Endothelial cell of umbilical vein (primary cell): ENCODE measurements around the gene IRF2BP2. TPM values are rescaled to one million over a fixed set of nuclear protein-coding genes. Genes with fewer than 3 reads are reported as not detected.

Experiments
- BruUV-seq: library from RNA; stranded (reverse); fragments of 400-500 nt; replicated peaks from 2 replicates; lab custom pipeline; 2021; lab: Mats Ljungman, UMichigan
- CTCF ChIA-PET: fragments of 300-600, 350-600 bp; sonication (Branson Sonifier 250); formaldehyde crosslinking; loops from one replicate; lab custom pipeline; 2021; ENCODE audit warnings: antibody characterized with exemption, inconsistent platforms; lab: Charles Lee
- POLR2A ChIA-PET: fragments of 300-600, 350-600 bp; sonication (Branson Sonifier 250); formaldehyde crosslinking; loops from one replicate; lab custom pipeline; 2021; ENCODE audit warnings: antibody characterized with exemption, inconsistent platforms; lab: Charles Lee
- DNase-seq: peaks from one replicate; pipeline ENCODE4 v3.0.0-alpha.2; 2011; ENCODE audit warnings: low read depth, low spot score
- FAIRE-seq: peaks from 2 replicates; lab custom pipeline; 2011; peaks lifted over from hg19 to GRCh38; lab: Jason Lieb, UNC
- H2AFZ ChIP-seq: 2 replicates; pipeline ENCODE4 v1.6.0; 2012; ENCODE audit warnings: low read depth, low read length, control low read depth, inconsistent platforms
- H3K27ac ChIP-seq: 2 replicates; pipeline ENCODE4 v1.5.1; 2011; ENCODE audit warnings: low read depth, mild to moderate bottlenecking, control low read depth, low read length, moderate library complexity; ENCODE audit not compliant: insufficient read depth
- H3K27me3 ChIP-seq, 2 experiments: 2 replicates each; pipeline versions ENCODE4 v1.6.0 to v1.6.1; 2011; ENCODE audit warnings: low read length in 2 of 2, mixed read lengths in 1 of 2; ENCODE audit not compliant: control insufficient read depth in 2 of 2, insufficient read depth in 2 of 2
- H3K36me3 ChIP-seq, 2 experiments: 2 replicates in 1 of 2; 3 replicates in 1 of 2; pipeline ENCODE4 v1.5.1; 2011; ENCODE audit warnings: low read length in 2 of 2, mild to moderate bottlenecking in 1 of 2, moderate library complexity in 1 of 2; ENCODE audit not compliant: control insufficient read depth in 2 of 2, insufficient read depth in 2 of 2; ENCODE audit errors: extremely low read depth in 1 of 2
- H3K4me1 ChIP-seq: 3 replicates; pipeline ENCODE4 v1.5.1; 2011; ENCODE audit warnings: mild to moderate bottlenecking, low read length; ENCODE audit not compliant: control insufficient read depth, insufficient read depth; ENCODE audit errors: extremely low read depth
- H3K4me2 ChIP-seq: 2 replicates; pipeline ENCODE4 v1.6.1; 2011; ENCODE audit warnings: low read length, control low read depth, mixed read lengths; ENCODE audit not compliant: insufficient read depth
- H3K4me3 ChIP-seq, 3 experiments: fragments of 200-600 bp in 1 of 3; sonication (generic), shearing (Covaris generic) in 1 of 3; replicated peaks in 1 of 3; 2 replicates each; pipeline ENCODE4 v1.5.1; 2011 to 2016; ENCODE audit warnings: control low read depth in 3 of 3, low read length in 3 of 3, mild to moderate bottlenecking in 2 of 3, inconsistent platforms in 1 of 3, low read depth in 1 of 3, moderate library complexity in 1 of 3; ENCODE audit not compliant: insufficient read depth in 1 of 3
- H3K79me2 ChIP-seq: 2 replicates; pipeline ENCODE4 v1.6.0; 2012; ENCODE audit warnings: low read length, inconsistent platforms; ENCODE audit not compliant: control insufficient read depth, insufficient read depth
- H3K9ac ChIP-seq: replicated peaks from 2 replicates; pipeline ENCODE3; 2011; ENCODE audit warnings: low read length, control low read depth; ENCODE audit not compliant: insufficient read depth; ENCODE audit errors: extremely low read depth
- H3K9me1 ChIP-seq: replicated peaks from 3 replicates; pipeline ENCODE4 v1.6.0; 2011; ENCODE audit warnings: mild to moderate bottlenecking, low read length; ENCODE audit not compliant: control insufficient read depth, insufficient read depth; ENCODE audit errors: extremely low read depth
- H3K9me3 ChIP-seq: replicated peaks from 2 replicates; pipeline ENCODE4 v1.5.1; 2012; ENCODE audit warnings: low read length, inconsistent platforms; ENCODE audit not compliant: control insufficient read depth, insufficient read depth
- H4K20me1 ChIP-seq: replicated peaks from 2 replicates; pipeline ENCODE3; 2011; ENCODE audit warnings: mild to moderate bottlenecking, low read length; ENCODE audit not compliant: control insufficient read depth, insufficient read depth; ENCODE audit errors: extremely low read depth
- EZH2 ChIP-seq: IDR thresholded peaks from 2 replicates; pipeline ENCODE4 v1.6.1; 2012; ENCODE audit warnings: borderline replicate concordance, low read depth, mild to moderate bottlenecking, moderate library complexity, low read length, inconsistent platforms; ENCODE audit not compliant: severe bottlenecking
- FOS ChIP-seq: IDR thresholded peaks from 2 replicates; pipeline ENCODE4 v1.6.1; 2011; ENCODE audit warnings: mild to moderate bottlenecking, low read length, moderate library complexity, borderline replicate concordance; ENCODE audit not compliant: insufficient read depth
- GATA2 ChIP-seq: IDR thresholded peaks from 2 replicates; pipeline ENCODE4 v1.7.0; 2011; ENCODE audit warnings: low read depth, mild to moderate bottlenecking, moderate library complexity, mixed read lengths, low read length; ENCODE audit not compliant: insufficient read length, insufficient read depth
- JUN ChIP-seq: IDR thresholded peaks from 2 replicates; pipeline ENCODE4 v1.6.1; 2011; ENCODE audit warnings: borderline replicate concordance, low read depth; ENCODE audit not compliant: insufficient read length, insufficient read depth
- MYC ChIP-seq: IDR thresholded peaks from one replicate; pipeline ENCODE4 v1.6.1; 2011; ENCODE audit warnings: mild to moderate bottlenecking, low read depth, low read length
- POLR2A ChIP-seq: IDR thresholded peaks from 2 replicates; pipeline ENCODE4 v1.6.1; 2012; ENCODE audit warnings: low read depth, mild to moderate bottlenecking, control low read depth, low read length
- POLR2AphosphoS5 ChIP-seq: IDR thresholded peaks from 2 replicates; pipeline ENCODE4 v1.6.1; 2012; ENCODE audit warnings: low read depth, mild to moderate bottlenecking, control low read depth, low read length, moderate library complexity; ENCODE audit not compliant: insufficient read depth
- dilution Hi-C: fragments of 300-500 bp; cut with MboI; formaldehyde crosslinking; loops from one replicate; pipeline ENCODE4 v1.15.0; 2019; ENCODE audit warnings: low sequenced_read_pairs; ENCODE audit not compliant: extremely low pct_ligation_motif_present
- intact Hi-C: fragments of 100-400 bp; cut with micrococcal nuclease; formaldehyde crosslinking; loops from one replicate; pipeline ENCODE4 v1.10.0; 2022
- polyA plus RNA-seq, 4 experiments: library from polyadenylated mRNA; depleted of rRNA in 3 of 4; stranded (reverse) in 3 of 4; unstranded in 1 of 4; fragments of >200 nt; gene quantifications; 2 replicates each; pipeline versions ENCODE4 v1.2.1 to v1.2.3, GENCODE V29; 2011 to 2012; ENCODE audit warnings: missing spikeins in 1 of 4
- total RNA-seq: library from RNA; stranded (reverse); gene quantifications from 2 replicates; pipeline ENCODE4 v1.2.3, GENCODE V29; 2021
- TF ChIP-seq, protein P1 (sequence below): IDR thresholded peaks from 2 replicates; pipeline ENCODE4 v1.6.1; 2011; ENCODE audit not compliant: insufficient read depth, insufficient read length
- TF ChIP-seq, protein P2 (sequence below), 2 donors: IDR thresholded peaks; 1 replicate in 1 of 2; 2 replicates in 1 of 2; pipeline ENCODE4 v1.5.1; 2011; ENCODE audit warnings: low read length in 2 of 2, mild to moderate bottlenecking in 2 of 2, moderate library complexity in 2 of 2, control low read depth in 1 of 2, inconsistent platforms in 1 of 2, low read depth in 1 of 2; ENCODE audit not compliant: insufficient read depth in 1 of 2; ENCODE audit errors: extremely low read depth in 1 of 2

Gene IRF2BP2
- total and polyA plus RNA-seq, 2 donors (not counting 3 experiments of a cell fraction or from before 2014, with no cell fraction given), result 66.6 to 109 TPM

DNA sequence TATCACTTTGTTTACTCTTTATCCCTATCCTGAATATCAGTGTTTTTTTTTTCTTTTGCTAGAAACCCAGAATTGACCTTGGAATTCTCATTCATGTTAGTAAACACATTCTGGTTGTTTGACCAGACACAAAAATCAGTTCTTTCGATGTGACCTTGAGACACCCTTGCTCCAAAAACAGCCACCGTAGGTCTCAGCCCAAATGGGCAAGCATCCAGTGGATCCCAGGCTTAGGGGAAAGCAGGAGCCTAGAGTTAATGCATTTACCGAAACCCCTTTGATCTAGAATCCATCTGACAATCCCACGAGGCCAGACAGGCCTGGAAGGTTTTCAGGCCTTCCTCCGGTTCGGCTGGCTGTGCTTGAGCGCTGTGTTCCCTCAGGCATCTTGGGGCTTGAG, 47.6 kb downstream of the IRF2BP2 start:
- Histone ChIP-seq H3K27ac (no peak overlapping the region), H3K9ac (no peak overlapping the region), H3K4me1 (peaks cover 4% of the 10 kb centered on the region), H3K4me3 (no peak overlapping the region), H3K27me3 (peaks cover 0 to 2% of the 10 kb centered on the region in 2 experiments), H3K36me3 (no peaks in the 10 kb centered on the region), H3K9me3 (no peaks in the 10 kb centered on the region), H4K20me1 (no peaks in the 10 kb centered on the region), H2AFZ (no peak overlapping the region), H3K4me2 (no peak overlapping the region), H3K79me2 (no peaks in the 10 kb centered on the region), H3K9me1 (no peaks in the 10 kb centered on the region)
- BruUV-seq, result no TSS peak
- ChIA-PET POLR2A (no interaction called here), CTCF (interaction anchor here (0.8 to 1.4 kb wide), 3 partner anchors 8 to 517 kb away, joined by 3 to 4 read pairs (median 3); no protein-coding TSS in a partner anchor)
- TF ChIP-seq GATA2 (no peak), POLR2A (no peak), MYC (no peak), JUN (no peak), POLR2AphosphoS5 (no peak), FOS (no peak), EZH2 (no peak)
- TF ChIP-seq, protein P1, sequence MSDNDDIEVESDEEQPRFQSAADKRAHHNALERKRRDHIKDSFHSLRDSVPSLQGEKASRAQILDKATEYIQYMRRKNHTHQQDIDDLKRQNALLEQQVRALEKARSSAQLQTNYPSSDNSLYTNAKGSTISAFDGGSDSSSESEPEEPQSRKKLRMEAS, result no peak
- TF ChIP-seq, protein P2, sequence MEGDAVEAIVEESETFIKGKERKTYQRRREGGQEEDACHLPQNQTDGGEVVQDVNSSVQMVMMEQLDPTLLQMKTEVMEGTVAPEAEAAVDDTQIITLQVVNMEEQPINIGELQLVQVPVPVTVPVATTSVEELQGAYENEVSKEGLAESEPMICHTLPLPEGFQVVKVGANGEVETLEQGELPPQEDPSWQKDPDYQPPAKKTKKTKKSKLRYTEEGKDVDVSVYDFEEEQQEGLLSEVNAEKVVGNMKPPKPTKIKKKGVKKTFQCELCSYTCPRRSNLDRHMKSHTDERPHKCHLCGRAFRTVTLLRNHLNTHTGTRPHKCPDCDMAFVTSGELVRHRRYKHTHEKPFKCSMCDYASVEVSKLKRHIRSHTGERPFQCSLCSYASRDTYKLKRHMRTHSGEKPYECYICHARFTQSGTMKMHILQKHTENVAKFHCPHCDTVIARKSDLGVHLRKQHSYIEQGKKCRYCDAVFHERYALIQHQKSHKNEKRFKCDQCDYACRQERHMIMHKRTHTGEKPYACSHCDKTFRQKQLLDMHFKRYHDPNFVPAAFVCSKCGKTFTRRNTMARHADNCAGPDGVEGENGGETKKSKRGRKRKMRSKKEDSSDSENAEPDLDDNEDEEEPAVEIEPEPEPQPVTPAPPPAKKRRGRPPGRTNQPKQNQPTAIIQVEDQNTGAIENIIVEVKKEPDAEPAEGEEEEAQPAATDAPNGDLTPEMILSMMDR (IDR thresholded peaks at IDR 0.05; ENCODE audit: extremely low read depth in 1 of 2, insufficient read depth in 1 of 2, low read depth in 1 of 2, low read length in 2 of 2), result no peak
- intact Hi-C loops (no loop called here), dilution Hi-C loops (no loop called here)
- no peak for DNase-seq
- FAIRE-seq, result no peak
